PC-3 (cell line): ENCODE results near the gene SLC32A1. TPM values are rescaled to one million over a fixed set of nuclear protein-coding genes. Genes with fewer than 3 reads are reported as not detected.

Source experiments
- ATAC-seq: fragments of 200-7000 bp; cut with Tn5 transposase; 2 replicates; pipeline ENCODE4 v1.9.1; 2020; ENCODE audit warnings: mild to moderate bottlenecking, moderate library complexity
- BruUV-seq: library from RNA; stranded (reverse); fragments of 400-500 nt; replicated peaks from 2 replicates; lab custom pipeline; 2021; lab: Mats Ljungman, UMichigan
- CTCF ChIA-PET: fragments of 300-600 bp; sonication (Branson Sonifier 250); formaldehyde crosslinking; loops from one replicate; lab custom pipeline; 2022; ENCODE audit warnings: antibody characterized with exemption; lab: Charles Lee
- POLR2A ChIA-PET: fragments of 300-600 bp; sonication (Branson Sonifier 250); formaldehyde crosslinking; loops from one replicate; lab custom pipeline; 2022; ENCODE audit warnings: antibody characterized with exemption; ENCODE audit not compliant: unreplicated experiment; lab: Charles Lee
- DNase-seq: peaks from one replicate; pipeline ENCODE4 v3.0.0-alpha.2; 2015
- H2AFZ ChIP-seq: fragments of 300-600 bp; sonication (generic); 2 replicates; pipeline ENCODE4 v1.6.0; 2016; ENCODE audit warnings: antibody characterized with exemption, low read length
- H3F3A ChIP-seq: fragments of 300-600 bp; sonication (generic); one replicate; pipeline ENCODE4 v1.6.0; 2017; ENCODE audit warnings: antibody characterized with exemption, low read length, control low read depth, mild to moderate bottlenecking; ENCODE audit not compliant: unreplicated experiment
- H3K27ac ChIP-seq: fragments of 300-600 bp; sonication (generic); 2 replicates; pipeline ENCODE4 v1.5.1; 2016; ENCODE audit warnings: mild to moderate bottlenecking, low read length
- H3K27me3 ChIP-seq: fragments of 300-600 bp; sonication (generic); 2 replicates; pipeline ENCODE4 v1.6.1; 2016; ENCODE audit warnings: low read length, mixed read lengths
- H3K36me3 ChIP-seq: fragments of 300-600 bp; sonication (generic); 2 replicates; pipeline ENCODE4 v1.6.1; 2016; ENCODE audit warnings: low read depth, mixed run types, low read length, mixed read lengths
- H3K4me1 ChIP-seq: fragments of 300-600 bp; sonication (generic); 2 replicates; pipeline ENCODE4 v1.5.1; 2016; ENCODE audit warnings: low read length; ENCODE audit not compliant: insufficient read depth
- H3K4me2 ChIP-seq: fragments of 300-600 bp; sonication (generic); 2 replicates; pipeline ENCODE4 v1.6.0; 2016; ENCODE audit warnings: low read length
- H3K4me3 ChIP-seq: fragments of 300-600 bp; sonication (generic); 2 replicates; pipeline ENCODE4 v1.5.1; 2016; ENCODE audit warnings: mild to moderate bottlenecking, low read length, mixed read lengths
- H3K79me2 ChIP-seq: fragments of 300-600 bp; sonication (generic); 2 replicates; pipeline ENCODE4 v1.6.1; 2017; ENCODE audit warnings: low read length, mixed read lengths
- H3K9ac ChIP-seq: fragments of 300-600 bp; sonication (generic); 2 replicates; pipeline ENCODE4 v1.6.0; 2016; ENCODE audit warnings: mild to moderate bottlenecking, low read length
- H3K9me2 ChIP-seq: fragments of 300-600 bp; sonication (generic); replicated peaks from 2 replicates; pipeline ENCODE4 v1.6.1; 2016; ENCODE audit warnings: mixed run types, low read length, mixed read lengths
- H3K9me3 ChIP-seq: fragments of 300-600 bp; sonication (generic); 2 replicates; pipeline ENCODE4 v1.6.1; 2016; ENCODE audit warnings: low read length, mixed read lengths
- H4K20me1 ChIP-seq: fragments of 300-600 bp; sonication (generic); 2 replicates; pipeline ENCODE4 v1.6.1; 2016; ENCODE audit warnings: low read length, mixed read lengths
- CTCF ChIP-seq: fragments of 300-600 bp; sonication (generic); conservative IDR thresholded peaks from 2 replicates; pipeline ENCODE4 v1.5.1; 2017; ENCODE audit warnings: antibody characterized with exemption, low read depth, mild to moderate bottlenecking, low read length
- EZH2 ChIP-seq: fragments of 300-600 bp; sonication (generic); IDR thresholded peaks from one replicate; pipeline ENCODE4 v1.6.1; 2017; ENCODE audit warnings: antibody characterized with exemption, mild to moderate bottlenecking, low read length; ENCODE audit not compliant: unreplicated experiment
- EZH2phosphoT487 ChIP-seq: fragments of 300-600 bp; sonication (generic); IDR thresholded peaks from 2 replicates; pipeline ENCODE4 v1.6.1; 2018; ENCODE audit warnings: mild to moderate bottlenecking, antibody characterized with exemption, low read length, borderline replicate concordance
- intact Hi-C: fragments of 100-400 bp; cut with micrococcal nuclease; formaldehyde crosslinking; loops from 2 replicates; pipeline ENCODE4 v1.9.0; 2023
- total RNA-seq: library from RNA; depleted of rRNA; stranded (reverse); fragments of >200 nt; gene quantifications from 2 replicates; pipeline ENCODE4 v1.2.3, GENCODE V29; 2014

Gene SLC32A1
- total RNA-seq, 1 experiment from 2014 or later, result not detected

- H2AFZ ChIP-seq, result no peak overlapping the region
- H3K4me3 ChIP-seq, result no peak overlapping the region
- ChIA-PET POLR2A (interaction anchor here (0.6 kb wide), 1 partner anchor 67 kb away, joined by 8 read pairs; the partner anchor contains the start of gene ACTR5), CTCF (no interaction called here)
- H3K9ac ChIP-seq, result no peak overlapping the region
- no peaks in the 10 kb centered on the region for H3K36me3 ChIP-seq
- H3K27ac ChIP-seq, result no peak overlapping the region
- H3K4me2 ChIP-seq, result no peak overlapping the region
- H3K79me2 ChIP-seq, result no peaks in the 10 kb centered on the region
- H3K4me1 ChIP-seq, result no peaks in the 10 kb centered on the region
- no peaks in the 10 kb centered on the region for H3K9me3 ChIP-seq
- H3F3A ChIP-seq, result no peaks in the 10 kb centered on the region
- no TSS peak for BruUV-seq
- DNase-seq (peak; percentile 60), ATAC-seq (peak; percentile 73)
- H4K20me1 ChIP-seq, result no peaks in the 10 kb centered on the region
- TF ChIP-seq CTCF (no peak), EZH2 (no peak), EZH2phosphoT487 (no peak)
- no peaks in the 10 kb centered on the region for H3K9me2 ChIP-seq
- intact Hi-C loops, result no loop called here
- peaks cover 6% of the 10 kb centered on the region; the same call in 1 of the 2 replicates for H3K27me3 ChIP-seq
These were observed 43.6 kb upstream of the SLC32A1 start for GRCh38 chr20:38680500-38681306.

DNA sequence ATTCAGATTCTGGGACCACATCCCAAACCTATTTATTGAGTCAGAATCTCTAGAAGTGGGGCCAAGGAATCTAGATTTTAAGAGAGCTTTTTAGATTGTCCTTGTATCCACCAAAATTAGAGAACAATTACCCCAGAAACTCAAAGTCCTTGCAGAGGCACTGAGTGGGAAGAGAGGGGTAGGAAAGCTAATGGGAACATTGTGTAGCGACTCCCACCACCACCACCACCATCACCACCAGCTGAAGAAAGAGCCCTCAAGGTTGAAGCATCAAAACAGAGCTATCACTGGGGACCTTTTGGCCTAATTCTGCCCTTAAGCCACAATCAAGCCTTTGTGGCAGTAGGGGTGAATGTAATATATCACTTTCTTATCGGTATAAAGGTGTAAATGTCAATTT lies 39.0 kb upstream of the SLC32A1 start:
- no peak overlapping the region for H3K9ac ChIP-seq
- H3K4me1 ChIP-seq, result no peaks in the 10 kb centered on the region
- ATAC-seq, result no peak
- H2AFZ ChIP-seq, result no peak overlapping the region
- H3K27me3 ChIP-seq, result peaks cover 17% of the 10 kb centered on the region
- ChIA-PET CTCF (no interaction called here), POLR2A (no interaction called here)
- no peaks in the 10 kb centered on the region; the same call in 1 of the 2 replicates for H3K9me2 ChIP-seq
- no peaks in the 10 kb centered on the region for H3K9me3 ChIP-seq
- H3K79me2 ChIP-seq, result no peaks in the 10 kb centered on the region
- no peaks in the 10 kb centered on the region for H3K36me3 ChIP-seq
- intact Hi-C loops, result no loop called here
- H3K4me3 ChIP-seq, result no peak overlapping the region
- no peaks in the 10 kb centered on the region for H4K20me1 ChIP-seq
- no peaks in the 10 kb centered on the region for H3F3A ChIP-seq
- H3K4me2 ChIP-seq, result no peak overlapping the region
- H3K27ac ChIP-seq, result no peak overlapping the region
- TF ChIP-seq EZH2 (no peak), CTCF (no peak)
- BruUV-seq, result no TSS peak
- DNase-seq, result no peak

GRCh38 chr20:38685853-38686473 lies 38.3 kb upstream of the SLC32A1 start:
- TF ChIP-seq EZH2phosphoT487 (no peak), EZH2 (no peak), CTCF (no peak)
- Histone ChIP-seq H3F3A (no peaks in the 10 kb centered on the region), H3K4me3 (no peak overlapping the region), H3K36me3 (no peaks in the 10 kb centered on the region), H2AFZ (no peak overlapping the region), H3K27me3 (peaks cover 17% of the 10 kb centered on the region), H3K27ac (no peak overlapping the region), H3K9me2 (no peaks in the 10 kb centered on the region; the same call in 1 of the 2 replicates), H3K4me2 (no peak overlapping the region), H3K79me2 (no peaks in the 10 kb centered on the region), H3K9ac (no peak overlapping the region), H3K9me3 (no peaks in the 10 kb centered on the region), H4K20me1 (no peaks in the 10 kb centered on the region), H3K4me1 (no peaks in the 10 kb centered on the region)
- ChIA-PET POLR2A (no interaction called here), CTCF (no interaction called here)
- DNase-seq, result peak; percentile 68
- no TSS peak for BruUV-seq
- intact Hi-C loops, result no loop called here
- ATAC-seq, result peak; percentile 50; the same call in 1 of the 2 replicates
